ENCODE results near the gene PLEKHN1.

Gene PLEKHN1

DNA sequence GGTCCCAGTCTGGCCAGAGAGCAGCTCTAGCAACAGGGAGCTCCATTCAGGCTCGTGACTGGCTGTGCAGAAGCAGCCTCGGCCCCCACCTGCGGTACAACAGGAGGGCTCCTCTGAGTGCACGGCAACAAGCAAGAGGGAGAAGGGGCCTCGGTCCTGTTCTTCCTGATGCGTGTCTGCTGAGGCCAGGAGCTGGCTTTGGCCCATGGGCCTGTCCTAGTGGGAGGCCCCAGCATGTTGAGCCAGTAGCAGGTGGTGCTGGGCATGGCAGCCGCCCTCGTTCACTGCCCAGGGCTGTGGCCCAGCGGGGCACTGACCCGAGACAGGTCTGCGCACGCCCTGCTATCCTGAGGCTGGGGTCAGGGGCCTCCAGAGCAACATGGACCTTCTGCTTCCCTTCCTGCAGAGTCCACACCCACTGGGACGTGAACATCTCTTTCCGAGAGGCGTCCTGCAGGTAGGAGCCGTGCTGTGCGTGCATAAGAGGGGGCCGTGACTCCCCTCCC lies 35.6 kb upstream of the PLEKHN1 start:
- no peak for DNase-seq (ENCODE audit: low read depth)

DNA sequence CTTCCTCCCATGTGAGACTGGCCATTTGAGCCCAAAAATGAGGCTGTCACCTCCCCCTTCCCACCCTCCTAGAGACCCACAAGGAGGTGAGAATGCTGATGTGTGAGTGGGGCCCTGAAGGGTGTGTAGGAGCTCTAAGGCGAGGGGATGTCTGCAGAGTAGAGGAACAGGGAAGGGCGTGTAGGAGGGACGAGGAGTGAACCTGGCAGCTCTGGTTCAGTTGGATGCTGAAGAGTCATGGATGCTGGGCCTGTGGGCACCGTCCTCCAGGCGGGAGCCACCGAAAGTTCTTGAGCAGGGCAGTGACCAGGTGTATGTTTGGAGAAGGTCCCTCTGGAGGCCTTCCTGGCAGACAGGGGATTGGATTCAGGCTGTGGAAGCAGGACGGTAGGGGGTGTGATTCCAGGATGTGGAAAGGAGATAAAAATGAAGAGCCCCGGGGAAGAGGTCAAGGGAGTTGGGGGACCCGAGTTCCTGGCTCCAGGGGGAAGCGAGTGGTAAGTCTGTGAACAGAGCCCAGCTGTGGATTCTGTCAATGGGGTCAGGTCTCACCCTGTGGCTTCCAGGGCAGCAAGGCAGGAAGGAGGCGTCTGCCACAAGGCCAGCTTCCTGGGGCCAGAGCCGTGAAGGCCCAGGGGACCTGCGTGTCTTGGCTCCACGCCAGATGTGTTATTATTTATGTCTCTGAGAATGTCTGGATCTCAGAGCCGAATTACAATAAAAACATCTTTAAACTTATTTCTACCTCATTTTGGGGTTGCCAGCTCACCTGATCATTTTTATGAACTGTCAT lies 34.7 kb upstream of the PLEKHN1 start:
- no peak for DNase-seq (ENCODE audit: low read depth)

DNA sequence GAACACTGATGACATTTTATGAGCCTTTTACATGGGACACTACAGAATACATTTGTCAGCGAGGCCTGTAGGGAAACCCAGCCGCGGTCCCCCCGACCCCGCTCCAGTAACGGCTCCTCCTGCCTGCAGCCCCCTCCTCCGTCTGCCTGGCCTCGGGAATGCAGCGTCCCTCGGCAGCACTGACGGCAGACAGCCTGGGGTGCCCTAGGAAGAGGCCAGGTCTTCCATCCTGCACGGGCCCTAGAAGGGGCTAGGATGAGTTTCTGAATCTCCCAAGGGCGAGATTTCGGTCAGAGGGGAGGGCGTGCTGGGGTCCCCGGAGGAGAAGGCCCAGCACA lies 34.1 kb upstream of the PLEKHN1 start:
- DNase-seq (ENCODE audit: low read depth): no peak

DNA sequence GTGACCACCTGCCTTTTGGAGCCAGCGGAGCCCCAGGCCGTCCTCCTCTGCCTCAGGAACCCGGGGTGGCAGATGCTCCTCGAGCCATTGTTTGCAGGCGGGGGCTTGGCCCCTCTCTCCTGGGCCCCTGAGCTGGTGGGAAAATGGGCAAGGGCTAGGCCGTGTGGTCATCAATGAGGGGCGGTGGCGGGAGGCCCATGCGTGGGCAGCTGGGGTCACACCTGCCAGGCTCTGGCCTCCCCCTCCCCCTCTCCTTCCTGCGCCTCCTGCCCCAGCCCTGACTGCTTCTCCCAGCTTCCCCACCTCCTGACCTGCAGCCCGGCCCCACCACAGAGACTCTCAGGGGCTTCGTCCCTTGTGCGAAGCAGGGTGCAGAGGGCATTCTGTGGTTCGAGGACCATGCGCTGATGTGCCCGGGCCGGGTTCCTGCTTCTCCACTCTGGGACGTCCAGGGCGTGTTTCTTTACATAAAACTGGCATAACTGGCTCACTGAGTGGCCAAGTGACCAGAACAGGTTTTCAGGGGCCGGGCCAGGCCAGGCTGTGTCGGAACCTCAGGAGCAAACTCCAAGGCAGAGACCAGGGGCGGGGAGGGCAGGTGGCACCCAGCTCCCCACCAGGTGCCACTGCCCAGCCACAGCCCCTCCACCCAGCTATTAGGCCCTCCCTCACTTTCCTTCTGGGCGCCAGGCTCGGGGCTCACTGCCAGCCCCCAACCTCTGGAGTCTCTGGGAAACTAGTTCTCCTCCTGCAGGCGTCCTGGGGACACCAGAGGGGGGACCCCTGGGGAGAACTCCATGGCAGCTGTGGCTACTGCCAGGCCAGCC lies 33.3 kb upstream of the PLEKHN1 start:
- no peak for DNase-seq (ENCODE audit: low read depth)

DNA sequence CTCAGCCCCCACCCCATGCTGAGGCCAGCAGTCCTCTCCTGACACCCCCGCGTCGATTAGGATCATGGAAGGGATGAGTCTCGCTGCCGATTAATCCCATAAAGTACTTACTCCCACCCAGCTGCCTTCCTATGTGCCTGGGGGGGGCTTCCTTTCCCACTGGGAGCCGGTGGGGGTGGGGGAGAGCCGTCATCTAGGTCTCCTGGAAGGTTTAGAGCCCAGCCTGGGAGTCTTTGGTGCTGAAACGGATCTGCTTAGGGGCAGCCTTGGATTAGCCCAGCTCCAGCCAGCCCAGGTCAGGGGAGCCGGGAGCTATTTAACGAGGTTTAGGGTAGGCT lies 32.7 kb upstream of the PLEKHN1 start:
- DNase-seq (ENCODE audit: low read depth): no peak

DNA sequence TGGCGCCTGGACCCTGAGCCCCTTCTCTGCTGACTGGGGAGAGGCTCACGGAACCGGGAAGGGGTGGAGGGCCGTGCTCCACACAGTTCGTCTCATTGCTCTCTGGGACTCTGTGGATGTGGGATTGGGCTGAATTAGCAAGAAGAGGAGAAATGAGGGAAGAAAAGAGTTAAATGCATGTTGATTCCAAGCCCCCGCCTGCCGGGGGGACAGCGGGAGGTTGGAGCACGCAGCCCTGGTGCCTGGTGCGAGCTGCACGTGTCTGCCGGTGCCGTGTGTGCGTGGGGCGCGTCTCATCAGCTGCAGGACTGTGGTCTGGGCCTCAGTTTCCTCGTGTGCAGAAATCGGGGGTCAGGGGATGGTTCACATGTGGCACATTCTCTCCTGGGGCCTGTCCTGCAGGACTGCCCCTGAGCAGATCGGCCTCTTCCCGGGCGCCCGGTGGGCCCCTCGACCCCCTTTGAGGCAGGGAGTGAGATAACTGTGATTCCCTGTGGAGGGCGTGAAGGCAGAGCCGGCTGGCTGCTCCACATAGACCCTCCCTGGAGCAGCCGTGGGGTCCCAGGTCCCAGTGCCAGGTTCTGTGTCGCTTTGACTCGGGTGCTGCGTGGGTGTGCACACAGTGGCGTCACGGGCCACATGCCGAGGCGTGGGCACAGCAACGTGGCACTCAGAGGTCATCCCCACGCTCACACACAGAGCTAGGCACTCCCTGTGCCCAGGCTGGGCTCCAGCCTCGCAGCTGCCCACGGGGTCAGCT lies 31.1 kb upstream of the PLEKHN1 start:
- no peak for DNase-seq (ENCODE audit: low read depth)

DNA sequence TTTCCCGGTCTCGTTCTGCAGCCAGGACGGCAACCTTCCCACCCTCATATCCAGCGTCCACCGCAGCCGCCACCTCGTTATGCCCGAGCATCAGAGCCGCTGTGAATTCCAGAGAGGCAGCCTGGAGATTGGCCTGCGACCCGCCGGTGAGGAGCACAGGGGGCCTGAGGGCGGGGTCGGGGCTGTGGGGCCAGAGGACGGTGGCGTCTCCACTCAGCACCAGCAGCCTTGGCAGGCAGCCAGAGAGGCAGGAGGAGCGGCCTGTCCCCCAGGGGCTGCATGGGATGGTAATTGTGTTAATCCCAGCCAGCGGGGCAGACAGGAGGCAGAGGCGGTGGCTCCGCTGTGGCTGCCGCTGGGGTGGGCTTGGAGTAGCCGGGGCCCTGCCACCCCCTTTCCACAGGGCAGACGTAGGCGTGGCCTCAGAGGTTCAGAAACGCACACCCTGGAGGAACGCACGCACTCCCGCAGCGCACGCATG lies 30.5 kb upstream of the PLEKHN1 start:
- DNase-seq (ENCODE audit: low read depth): no peak

DNA sequence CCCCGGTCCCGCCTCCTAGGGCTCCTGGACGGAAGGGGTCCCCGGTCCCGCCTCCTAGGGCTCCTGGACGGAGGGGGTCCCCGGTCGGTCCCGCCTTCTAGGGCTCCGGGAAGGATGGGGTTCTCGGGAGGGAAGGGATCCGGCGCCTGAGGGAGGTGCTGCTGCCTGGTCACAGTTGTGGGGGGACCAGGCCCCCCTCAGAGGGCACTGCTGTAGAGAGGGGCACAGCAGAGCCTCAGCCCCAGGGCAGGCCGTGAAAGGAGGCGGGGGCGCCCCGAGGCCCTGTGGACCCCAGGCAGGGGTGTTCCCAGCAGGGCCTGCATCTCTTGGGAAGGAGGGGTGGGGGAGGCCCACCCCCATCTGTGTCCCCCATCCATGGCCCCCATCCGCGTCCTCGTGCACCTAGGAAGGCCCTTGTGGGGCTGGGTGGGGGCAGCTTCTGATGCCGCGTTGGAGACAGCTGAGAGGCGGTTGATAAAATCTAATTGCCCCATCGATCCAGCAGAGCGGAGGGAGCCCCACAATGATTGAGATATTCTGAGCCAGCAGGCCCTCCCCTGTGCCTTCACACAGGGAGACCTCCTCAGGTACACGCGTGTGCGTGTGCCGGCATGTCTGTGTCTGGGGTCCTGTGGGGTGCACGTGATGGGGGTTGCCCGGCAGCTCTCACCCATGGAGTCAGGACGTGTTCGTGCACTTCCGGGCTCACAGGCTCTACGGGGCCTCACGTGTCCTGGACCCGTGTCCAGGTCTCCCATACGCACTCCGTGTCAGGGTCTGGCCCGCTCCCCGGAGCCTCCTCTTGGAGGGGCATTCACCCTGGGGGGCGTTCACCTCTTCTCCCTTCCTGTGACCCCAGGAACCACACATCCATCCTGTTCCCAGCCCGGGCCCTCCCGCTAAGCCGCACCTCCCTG lies 29.7 kb upstream of the PLEKHN1 start:
- DNase-seq (ENCODE audit: low read depth): no peak

DNA sequence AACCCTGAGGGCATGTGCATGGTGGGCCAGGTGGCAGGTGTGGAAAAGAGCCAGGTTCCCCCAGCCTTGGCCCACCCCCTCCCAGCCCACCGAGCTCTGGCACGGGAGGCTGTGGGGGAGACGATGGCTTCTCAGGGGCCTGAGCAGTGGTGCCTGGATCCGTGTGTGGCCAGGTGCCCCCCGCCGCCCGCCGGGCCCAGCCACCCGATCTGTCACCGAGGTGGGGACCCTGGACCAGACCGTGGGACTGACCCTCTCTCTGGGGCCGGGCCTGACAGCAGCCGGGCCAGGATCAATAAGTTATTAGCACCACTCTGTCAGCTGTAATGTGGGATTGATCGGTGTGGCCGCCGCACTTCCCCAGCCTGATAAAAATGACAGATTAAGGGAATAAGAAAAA lies 28.8 kb upstream of the PLEKHN1 start:
- no peak for DNase-seq (ENCODE audit: low read depth)

DNA sequence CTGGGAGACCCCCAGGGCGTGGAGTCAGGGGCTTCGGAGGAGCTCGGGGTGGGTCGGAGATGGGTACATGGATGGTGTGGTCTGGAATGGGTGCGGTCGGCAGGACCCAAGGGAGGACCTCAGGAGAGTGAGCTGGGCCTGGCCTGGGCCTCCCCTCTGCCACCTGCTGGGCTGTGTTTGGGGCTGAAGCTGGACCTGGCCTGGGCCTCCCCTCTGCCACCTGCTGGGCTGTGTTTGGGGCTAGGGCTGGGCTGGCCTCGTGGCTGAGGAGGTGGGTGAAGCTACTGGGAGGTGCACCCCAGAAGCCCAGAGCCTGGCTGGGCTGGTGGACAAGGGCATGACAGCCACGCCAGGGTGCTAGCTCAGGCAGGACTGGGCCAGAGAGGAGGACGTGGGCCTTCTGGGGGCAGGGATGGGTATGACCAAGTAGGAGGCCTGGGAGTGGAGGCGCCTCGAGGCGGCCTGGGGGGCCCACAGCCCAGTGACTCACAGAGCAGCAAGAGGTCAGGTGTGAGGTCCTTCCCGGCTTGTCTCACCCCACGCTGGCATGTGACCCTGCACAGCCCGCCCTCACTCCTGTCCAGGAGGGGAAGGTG lies 28.1 kb upstream of the PLEKHN1 start:
- no peak for DNase-seq (ENCODE audit: low read depth)

DNA sequence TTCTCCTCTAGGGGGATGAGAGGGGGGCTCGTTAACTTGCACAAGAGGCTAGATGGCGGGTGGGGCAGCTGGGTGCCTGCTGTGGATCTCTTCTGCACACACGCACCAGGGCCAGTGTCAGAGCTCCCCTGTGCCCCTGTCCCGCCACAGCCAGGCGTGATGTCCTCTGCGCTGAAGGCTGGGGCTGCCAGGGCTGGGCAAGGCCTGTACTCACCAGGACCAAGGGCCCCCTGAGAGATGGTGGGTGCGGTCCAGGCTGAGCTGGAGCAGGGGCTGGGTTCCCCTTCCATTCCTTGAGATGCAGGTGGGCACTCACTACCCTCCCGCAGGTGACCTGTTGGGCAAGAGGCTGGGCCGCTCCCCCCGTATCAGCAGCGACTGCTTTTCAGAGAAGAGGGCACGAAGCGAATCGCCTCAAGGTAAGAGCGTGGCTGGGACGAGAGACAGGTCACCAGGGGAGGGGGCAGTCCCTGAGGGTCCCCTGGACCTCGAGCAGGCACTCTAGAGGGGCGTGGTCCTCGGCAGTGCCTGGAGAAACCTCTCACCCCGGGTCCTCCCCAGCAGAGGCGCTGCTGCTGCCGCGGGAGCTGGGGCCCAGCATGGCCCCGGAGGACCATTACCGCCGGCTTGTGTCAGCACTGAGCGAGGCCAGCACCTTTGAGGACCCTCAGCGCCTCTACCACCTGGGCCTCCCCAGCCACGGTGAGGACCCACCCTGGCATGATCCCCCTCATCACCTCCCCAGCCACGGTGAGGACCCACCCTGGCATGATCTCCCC lies 27.4 kb upstream of the PLEKHN1 start:
- no peak for DNase-seq (ENCODE audit: low read depth)

DNA sequence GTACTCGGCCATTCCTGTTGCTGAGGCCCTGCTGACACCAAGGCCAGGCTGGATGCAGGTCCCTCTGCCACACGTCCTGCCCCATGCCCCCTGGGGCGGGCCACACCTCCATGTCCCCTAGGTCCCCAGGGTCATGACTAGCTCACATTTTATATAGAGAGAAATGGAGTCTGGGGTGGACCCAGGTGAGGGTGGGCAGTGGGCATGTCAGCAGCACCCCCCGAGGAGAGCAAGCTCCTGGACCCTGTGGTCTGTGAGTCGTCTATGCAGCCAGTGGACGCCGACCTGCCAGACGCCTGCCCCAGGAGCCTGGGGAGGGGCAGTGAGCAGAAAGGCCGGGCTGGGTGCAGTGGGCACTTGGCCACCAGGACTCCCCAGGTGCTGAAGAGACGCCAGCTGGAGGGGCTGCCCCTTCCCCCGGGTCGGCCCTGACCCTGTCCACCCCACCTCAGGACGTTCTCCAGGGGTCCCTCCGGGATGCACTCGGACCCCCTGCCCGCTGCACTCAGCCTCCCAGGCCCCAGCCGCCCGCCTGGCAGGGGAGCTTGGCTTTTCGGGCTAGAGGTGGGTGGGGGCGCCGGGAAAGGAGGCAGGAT lies 26.7 kb upstream of the PLEKHN1 start:
- DNase-seq (ENCODE audit: low read depth): no peak

DNA sequence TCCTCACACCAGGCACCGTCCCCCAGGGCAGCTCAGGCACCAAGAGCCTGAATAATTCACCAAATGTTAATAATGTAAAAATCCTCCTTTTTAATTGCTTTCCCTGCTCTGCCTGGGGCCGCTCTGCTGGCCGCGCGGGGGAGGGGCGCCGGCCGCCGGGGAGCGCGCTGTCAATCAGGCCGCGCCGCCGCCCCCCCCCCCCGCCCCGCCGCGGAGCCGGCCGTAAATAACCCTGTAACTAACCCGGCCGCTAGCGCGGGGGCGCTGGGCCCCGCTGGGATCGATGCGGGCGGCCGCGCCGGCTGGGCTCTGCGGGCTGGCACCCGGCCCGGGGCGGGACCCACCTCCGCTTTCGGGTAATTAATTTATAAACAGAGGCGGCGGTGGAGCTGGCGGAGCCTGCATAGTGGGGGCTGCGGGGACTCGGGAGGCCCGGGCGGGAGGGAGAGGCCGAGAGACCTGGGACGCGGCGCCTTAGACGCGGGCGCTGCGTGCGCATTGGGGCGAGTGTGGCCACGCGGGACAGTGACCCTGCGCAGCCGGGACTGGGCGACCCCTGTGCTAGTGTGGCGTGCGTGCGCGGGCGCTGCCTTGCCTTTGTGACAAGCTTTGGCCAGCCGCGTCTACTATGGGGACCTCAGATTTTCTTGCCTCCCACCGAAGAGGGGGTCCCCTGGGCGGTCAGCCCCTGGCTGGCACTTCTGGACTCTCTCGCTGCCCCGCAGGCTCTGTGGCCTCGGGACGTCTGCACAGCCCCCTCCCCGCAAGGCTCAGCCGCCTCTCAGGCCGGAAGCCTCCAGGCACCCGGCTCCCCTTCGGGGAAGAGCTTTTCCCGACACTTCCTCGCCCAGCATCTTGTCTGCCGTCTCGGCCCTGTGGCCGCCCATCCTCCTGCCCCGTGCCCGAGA lies 25.9 kb upstream of the PLEKHN1 start:
- no peak for DNase-seq (ENCODE audit: low read depth)

DNA sequence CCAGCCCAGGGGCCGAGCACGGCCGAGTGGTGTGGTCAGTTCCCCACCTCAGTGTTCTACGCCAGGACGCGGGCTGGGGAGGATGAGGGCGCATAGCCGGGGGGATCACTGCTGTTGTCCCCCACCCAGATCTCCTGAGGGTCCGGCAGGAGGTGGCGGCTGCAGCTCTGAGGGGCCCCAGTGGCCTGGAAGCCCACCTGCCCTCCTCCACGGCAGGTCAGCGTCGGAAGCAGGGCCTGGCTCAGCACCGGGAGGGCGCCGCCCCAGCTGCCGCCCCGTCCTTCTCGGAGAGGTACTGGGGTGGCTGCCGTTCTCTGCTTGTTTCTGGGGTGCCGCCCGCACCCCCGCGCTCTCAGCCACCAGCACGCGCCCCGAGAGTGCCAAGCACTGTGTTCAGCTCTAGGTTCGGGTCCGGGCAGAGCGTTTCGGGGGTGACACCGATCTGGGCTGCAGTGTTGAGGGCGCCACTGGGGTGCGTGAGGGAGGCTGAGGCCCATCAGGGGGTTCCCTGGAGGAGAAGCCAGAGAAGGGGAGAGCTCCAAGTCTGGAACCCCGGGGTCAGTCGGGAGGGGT lies 25.2 kb upstream of the PLEKHN1 start:
- DNase-seq (ENCODE audit: low read depth): no peak

DNA sequence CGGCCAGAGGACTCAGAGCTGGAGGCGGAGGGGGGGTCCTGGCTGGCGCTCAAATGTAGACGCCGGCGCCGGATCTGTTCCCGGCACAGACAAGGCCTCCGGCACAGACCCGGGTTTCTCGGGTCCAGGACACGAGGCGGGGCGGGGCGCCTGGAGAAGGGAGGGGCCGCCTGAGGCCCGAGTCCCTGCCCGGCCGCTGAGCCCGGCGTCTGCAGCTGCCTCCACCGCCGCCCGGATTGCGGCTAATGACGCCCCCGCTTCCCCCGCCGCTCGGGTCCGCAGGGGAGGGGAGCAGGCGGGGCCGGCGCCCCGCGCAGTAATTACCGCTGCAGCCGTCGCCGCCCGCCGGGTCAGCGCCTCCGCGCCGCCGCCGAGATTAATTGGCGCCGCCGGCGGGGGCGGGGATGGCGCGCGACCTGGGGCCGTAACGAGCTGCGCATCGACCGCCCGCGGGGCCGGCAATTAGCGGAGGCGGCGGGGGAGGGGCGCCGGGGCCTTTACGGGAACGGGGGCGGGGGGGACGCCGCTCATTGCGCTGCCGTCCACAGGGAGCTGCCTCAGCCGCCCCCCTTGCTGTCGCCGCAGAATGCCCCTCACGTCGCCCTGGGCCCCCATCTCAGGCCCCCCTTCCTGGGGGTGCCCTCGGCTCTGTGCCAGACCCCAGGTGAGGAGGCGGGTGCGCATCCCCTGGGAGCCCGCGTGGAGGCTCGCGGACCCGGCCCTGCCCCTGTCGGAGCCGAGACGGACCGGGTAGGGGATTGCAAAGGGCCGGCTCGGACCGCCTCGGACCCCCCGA lies 24.5 kb upstream of the PLEKHN1 start:
- DNase-seq (ENCODE audit: low read depth): no peak

DNA sequence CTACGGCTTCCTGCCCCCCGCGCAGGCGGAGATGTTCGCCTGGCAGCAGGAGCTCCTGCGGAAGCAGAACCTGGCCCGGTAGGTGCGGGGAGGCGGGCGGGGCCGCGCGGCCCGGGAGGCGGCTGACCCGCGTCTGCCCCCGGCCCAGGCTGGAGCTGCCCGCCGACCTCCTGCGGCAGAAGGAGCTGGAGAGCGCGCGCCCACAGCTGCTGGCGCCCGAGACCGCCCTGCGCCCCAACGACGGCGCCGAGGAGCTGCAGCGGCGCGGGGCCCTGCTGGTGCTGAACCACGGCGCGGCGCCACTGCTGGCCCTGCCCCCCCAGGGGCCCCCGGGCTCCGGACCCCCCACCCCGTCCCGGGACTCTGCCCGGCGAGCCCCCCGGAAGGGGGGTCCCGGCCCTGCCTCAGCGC lies 23.9 kb upstream of the PLEKHN1 start:
- no peak for DNase-seq (ENCODE audit: low read depth)

DNA sequence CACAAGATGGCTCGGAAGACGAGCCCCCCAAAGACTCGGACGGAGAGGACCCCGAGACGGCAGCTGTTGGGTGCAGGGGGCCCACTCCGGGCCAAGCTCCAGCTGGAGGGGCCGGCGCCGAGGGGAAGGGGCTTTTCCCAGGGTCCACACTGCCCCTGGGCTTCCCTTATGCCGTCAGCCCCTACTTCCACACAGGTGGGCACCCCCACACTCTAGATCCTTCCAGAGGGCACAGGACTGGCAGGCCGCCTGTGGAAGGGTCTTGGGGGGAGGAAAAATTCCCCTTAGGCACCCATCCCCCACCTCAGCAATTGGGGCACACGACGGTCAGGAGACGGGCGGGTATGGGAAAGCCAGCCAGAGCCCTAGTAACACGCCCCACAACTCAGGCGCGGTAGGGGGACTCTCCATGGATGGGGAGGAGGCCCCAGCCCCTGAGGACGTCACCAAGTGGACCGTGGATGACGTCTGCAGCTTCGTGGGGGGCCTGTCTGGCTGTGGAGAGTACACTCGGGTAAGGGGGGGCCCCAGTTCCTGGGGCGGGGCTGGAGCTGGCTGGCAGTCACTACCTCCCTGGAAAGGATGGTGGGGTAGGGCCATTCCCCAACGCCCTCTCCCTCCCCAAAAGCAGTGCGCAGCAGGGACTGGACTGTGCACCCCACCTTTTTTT lies 23.3 kb upstream of the PLEKHN1 start:
- no peak for DNase-seq (ENCODE audit: low read depth)

All from activated T-cell treated with anti-CD3 and anti-CD28 coated beads for 48 hours (primary cell).